Measurements from ENCODE around the gene MAPK1IP1L.
"Not testable (repeated sequence)": the region's sequence is repeated elsewhere in the genome, so short reads cannot be mapped to it uniquely, and the experiment has no call there.

Gene MAPK1IP1L

GRCh38 chr14:55057919-55058318 lies 6.5 kb downstream of the MAPK1IP1L start:
- FAIRE-seq = no peak

DNA sequence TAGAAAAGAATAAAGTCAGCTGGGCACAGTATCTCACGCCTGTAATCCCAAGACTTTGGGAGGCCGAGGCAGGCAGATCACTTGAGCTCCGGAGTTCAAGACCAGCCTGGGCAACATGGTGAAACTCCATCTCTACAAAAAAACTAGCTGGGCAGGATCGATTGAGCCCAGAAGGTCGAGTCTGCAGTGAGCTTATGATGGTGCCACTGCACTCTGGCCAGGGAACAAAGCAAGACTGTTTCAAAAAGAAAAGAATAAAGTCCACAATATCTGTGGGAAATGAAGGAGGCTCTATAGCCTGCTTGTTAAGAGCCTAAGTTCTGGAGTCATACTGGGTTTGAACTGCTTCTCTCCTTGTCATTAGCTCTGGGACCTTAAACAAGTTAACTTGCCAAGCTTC lies 7.9 kb downstream of the MAPK1IP1L start:
- no peak for FAIRE-seq

GRCh38 chr14:55062517-55063351 lies 11.3 kb downstream of the MAPK1IP1L start:
- no peak for FAIRE-seq

- not testable (repeated sequence) for FAIRE-seq
Measured at GRCh38 chr14:55064896-55065295, 13.4 kb downstream of the MAPK1IP1L start.

DNA sequence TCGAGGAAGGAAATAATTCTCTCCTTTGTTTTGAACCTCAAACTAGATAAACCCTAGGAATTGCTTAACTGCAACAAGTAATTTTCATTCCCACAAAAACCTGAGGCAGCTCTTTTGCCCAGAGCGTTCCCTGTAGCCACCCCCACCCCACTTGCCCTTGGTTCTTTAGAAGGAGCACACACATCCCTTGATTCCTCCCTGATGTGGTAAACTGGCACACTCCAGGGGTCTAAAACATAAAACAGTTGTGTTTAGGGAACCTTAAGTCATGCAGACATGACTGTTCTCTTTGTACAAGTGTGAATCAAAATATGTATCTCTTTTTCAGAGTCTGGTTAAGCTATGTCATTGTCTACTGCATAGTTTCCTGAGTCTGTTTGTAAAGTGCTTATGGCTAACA lies 14.0 kb downstream of the MAPK1IP1L start:
- FAIRE-seq = no peak

DNA sequence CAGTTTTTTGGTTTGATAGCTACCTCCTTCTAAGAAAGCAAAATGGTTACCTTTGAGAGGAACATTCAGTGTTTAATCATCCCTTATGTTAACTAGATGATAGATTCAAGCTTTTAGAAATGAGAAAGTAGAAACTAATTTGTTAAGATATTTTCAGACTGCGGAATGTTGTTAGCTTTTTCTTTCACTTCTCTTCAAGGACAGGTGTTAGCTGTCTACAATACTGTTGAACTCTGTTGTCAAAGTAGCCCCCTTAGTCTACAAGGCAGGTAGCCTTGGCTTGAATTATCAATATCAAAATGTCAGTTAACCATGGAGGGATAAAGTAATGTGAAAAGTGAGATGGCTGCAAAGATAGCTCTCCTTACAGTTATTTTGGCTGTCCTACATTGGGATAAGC lies 14.8 kb downstream of the MAPK1IP1L start:
- FAIRE-seq = no peak

GRCh38 chr14:55070981-55071411 lies 19.5 kb downstream of the MAPK1IP1L start:
- FAIRE-seq = no peak

DNA sequence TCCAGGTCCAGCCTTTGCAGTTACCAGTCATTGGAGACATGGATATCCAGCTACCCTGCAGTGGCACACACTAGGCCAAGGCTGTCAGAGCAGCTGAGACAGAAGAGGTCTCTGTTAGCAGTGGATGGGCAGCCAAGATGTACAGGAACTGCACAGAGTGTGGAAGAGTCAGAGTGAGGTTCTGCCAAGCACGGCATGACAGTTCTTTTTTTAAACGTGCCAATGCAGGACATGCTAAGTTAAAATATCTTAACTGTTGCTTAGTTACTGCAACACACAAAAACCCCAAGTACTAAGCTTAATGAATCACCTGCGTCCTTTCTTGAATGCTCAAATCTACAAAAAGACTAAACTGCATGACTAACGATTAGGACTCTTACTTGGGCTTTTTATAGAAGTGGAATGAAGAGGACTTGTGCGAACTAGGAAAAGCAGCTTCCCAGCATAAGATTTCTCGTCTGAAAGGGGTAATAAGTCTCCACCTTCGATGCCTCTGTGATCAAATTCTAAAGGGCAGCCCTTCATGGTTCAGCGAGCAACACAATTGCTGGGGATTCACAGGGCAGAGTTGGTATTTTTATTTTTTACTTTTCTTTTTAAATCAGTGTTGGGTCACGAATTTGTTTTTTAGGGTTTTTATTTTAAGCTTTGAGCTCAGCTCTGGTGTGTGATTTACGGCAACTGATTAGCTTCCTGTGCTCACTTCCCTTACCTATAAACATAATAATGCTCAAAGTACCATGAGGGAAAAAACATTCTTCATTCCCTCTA lies 20.6 kb downstream of the MAPK1IP1L start:
- no peak for FAIRE-seq

DNA sequence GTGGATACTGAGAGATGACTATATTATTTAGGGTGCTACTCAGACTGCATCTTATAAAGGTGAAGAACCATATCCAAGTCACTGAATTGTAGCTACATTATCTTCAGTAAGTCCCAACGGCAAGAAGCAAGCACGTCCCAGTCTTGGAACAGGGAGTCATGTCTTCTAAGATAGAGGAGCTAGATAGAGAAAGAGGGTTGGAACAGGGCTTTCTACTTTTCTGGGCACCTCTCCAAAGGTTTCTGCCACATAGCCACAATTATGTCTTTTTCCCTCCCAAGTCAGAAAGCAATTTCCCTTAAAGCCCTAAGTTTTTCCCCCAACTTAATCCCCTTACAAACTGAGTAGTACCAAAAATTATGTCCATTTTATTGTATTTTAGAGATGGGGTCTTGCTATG lies 22.4 kb downstream of the MAPK1IP1L start:
- FAIRE-seq = no peak

DNA sequence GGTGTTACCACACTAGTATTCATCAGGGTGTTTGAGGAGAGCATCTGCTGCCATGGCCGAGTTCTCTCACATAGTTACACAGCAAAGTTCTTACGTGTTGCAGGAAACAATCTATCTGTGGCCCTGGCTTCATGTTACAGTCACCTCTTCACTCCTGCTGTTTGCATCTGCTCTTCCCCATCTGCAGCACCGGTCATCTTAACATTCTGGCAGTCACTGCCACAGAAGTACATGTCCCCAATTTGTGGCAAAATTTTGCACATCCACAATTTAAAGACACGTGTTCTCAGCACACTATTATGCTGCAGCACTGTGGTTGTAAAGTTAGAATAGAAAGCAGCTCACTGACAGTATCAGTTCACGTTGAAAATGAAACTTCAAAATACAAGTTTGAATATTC lies 23.2 kb downstream of the MAPK1IP1L start:
- FAIRE-seq = no peak

- no peak for FAIRE-seq
Measured at GRCh38 chr14:55075628-55076175, 24.3 kb downstream of the MAPK1IP1L start.

GRCh38 chr14:55077170-55078151 lies 26.0 kb downstream of the MAPK1IP1L start:
- no peak for FAIRE-seq

DNA sequence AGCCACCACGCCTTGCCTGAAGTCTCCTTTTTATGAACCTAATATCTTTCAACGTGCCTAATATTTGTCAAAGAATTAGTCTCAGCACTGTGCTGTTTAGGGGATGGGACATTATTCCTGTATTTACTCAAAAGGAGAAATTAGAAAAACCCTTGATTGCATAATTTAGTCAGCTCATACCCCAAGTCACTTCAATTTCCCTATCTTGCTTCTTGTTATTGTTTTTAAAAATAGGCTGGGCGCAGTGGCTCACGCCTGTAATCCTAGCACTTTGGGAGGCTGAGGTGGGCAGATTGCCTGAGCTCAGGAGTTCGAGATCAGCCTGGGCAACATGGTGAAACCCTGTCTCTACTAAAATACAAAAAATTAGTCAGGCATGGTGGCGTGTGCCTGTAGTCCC lies 28.5 kb downstream of the MAPK1IP1L start:
- not testable (repeated sequence) for FAIRE-seq

GRCh38 chr14:55084401-55085059 lies 33.1 kb downstream of the MAPK1IP1L start:
- FAIRE-seq = no peak

- no peak for FAIRE-seq
Measured at GRCh38 chr14:55085060-55085660, 33.7 kb downstream of the MAPK1IP1L start.

- FAIRE-seq = no peak
Measured at GRCh38 chr14:55086938-55087337, 35.5 kb downstream of the MAPK1IP1L start.

DNA sequence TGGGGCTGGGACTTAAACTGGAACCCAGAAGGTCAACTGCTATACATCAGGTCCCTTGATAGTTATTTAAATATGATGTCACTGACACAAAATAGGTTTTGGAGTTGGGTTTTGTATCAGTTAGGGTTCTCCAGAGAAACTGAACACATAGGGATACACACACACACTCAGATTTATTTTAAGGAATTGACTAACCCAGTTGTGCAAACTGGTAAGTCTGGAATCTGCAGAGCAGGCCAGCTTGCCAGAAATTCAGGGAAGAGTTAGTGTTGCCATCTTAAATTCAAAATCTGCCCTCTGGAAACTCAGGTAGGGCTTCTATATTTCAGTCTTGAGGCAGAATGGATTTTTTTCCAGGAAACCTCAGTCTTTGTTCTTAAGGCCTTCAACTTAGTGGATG lies 36.9 kb downstream of the MAPK1IP1L start:
- no peak for FAIRE-seq

- FAIRE-seq = no peak
Measured at GRCh38 chr14:55092341-55092740, 40.9 kb downstream of the MAPK1IP1L start.

DNA sequence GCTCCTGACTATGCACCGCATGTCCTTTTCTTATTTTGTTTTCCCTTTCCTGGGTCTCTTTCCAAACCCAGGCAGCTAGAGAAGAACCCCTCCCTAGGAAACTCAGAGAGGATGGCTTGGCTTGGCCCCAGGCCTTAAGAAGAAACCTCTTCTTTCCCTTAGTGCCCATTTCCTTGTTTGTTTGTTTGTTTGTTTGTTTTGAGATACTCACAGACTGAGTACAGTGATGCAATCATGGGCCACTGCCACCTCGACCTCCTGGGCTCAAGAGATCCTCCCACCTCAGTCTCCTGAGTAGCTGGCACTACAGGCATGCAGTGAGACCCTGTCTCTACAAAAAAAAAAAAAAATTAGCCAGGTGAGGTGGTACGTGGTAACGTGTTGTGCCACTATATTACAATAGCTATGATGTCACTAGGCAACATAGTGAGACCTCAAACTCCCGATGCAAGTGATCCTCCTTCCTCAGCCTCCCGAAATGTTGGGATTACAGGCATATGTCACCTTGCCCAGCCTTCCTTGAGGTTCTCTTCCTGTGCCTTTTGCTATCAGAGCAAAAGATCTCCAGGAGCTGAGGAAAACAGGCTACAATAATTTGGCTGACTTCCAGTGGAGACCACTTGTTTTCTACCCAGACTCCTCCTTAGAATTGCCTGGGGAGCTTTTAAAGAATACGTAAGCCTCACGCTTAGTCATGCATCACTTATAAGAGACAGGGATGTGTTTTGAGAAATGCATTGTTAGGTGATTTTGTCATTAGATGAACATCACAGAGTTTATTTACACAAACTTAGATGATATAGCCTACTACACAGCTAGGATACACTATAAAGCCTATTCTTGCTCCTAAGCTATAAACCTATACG lies 43.1 kb downstream of the MAPK1IP1L start:
- FAIRE-seq = no peak

GRCh38 chr14:55097881-55098560 lies 46.6 kb downstream of the MAPK1IP1L start:
- no peak for FAIRE-seq

Measured in TTC549 (cell line).